LNCAP (cell line): ENCODE results near the gene DPP6.

ENCODE experiments used
- CTCF ChIP-seq: fragments of 450-650 bp; IDR thresholded peaks from 2 replicates; pipeline ENCODE4 v1.5.1; 2017; ENCODE audit warnings: mild to moderate bottlenecking

The DPP6 gene

DNA sequence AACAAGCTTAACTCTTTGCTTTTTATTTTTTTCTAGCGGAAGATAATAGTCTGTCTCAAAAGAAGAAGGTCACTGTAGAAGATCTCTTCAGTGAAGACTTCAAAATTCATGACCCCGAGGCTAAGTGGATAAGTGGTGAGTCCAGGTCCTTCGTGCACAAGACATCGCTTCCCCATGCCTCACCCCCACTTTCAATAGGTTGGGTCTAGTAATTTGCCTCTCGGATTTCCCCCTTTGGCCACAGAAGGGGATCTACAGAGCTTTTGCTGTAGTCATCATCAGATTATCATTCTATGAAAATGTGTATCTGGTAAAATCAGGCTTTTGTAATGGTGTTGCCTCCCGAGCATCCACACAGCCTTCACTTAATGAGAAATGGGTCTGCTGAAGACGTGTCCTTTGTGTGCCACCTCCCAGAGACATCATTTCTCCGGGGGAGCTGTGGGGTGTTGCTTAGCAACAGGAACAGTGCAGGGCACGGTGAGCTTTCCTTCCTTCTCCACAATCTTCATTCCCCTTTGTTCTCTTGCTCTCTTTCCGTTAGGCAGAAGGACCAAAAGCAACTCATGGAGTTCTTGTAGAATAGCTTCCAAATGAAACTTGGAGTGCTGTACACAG lies 422.8 kb downstream of the DPP6 start:
- no peak for TF ChIP-seq CTCF

DNA sequence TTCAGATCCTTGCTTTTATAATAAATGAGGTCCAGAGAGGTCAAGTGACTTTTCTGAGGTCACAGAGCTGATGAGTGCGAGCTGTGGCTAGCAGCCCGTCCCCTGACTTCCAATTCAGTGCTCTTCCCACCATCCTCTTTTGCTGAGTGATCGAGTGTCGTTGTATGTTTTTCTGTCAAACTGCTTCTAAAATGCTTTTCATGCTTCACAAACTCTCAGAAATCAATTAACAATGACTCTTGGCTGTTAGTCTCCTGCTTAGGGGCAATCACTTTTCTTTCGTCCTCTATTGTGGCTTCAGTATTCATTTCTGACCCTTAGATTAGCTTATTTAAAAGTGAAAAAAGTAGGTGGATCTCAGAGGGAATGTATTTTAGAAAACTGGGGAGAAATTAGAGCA lies 423.7 kb downstream of the DPP6 start:
- TF ChIP-seq CTCF, result no peak

DNA sequence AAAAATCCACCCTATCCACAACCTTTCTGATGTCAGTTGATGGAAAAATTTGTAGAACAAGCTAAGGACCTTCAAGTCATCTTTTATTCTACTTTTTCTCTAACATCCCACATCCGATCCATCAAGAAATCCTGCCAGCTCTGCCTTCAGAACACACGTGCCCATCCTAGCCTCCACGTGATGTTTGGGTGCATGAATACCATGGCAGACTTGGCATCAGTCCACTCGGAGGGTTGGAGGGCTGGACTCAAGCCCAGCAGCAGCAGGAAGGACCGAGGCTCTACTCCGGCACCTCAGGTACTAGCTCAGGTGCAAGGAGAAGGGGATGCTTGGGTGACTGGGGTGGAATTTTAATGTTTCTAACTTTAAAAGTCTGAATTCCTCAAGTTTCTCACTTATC lies 428.6 kb downstream of the DPP6 start:
- no peak for TF ChIP-seq CTCF

GRCh38 chr7:154482863-154483262 lies 430.7 kb downstream of the DPP6 start:
- no peak for TF ChIP-seq CTCF

GRCh38 chr7:154484406-154484805 lies 432.2 kb downstream of the DPP6 start:
- no peak for TF ChIP-seq CTCF

DNA sequence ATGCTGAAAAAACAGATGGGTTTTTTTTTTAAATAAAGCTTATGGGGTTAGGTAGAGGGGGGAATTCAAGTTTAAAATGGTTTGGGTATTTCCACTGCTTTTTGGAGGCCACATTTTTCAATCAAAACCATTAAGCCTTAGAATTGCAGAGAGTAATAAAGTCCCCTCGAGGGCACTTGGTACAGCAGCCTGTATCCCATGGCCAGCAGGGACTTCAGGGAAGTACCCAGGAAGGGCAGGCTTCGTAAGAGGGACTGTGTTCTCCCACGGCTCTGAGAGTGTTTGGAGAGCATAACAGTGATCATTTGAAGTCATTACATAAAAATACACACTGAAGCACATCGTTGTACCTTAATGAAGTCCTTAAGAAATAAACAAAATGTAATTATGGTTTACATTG lies 432.7 kb downstream of the DPP6 start:
- TF ChIP-seq CTCF, result no peak

- TF ChIP-seq CTCF, result no peak
Observed at GRCh38 chr7:154489897-154490296, 437.7 kb downstream of the DPP6 start.

GRCh38 chr7:154493594-154493993 lies 441.4 kb downstream of the DPP6 start:
- TF ChIP-seq CTCF, result no peak
